Mucosa of descending colon (tissue), 3 donors: Measurements from ENCODE around the gene CAMKK2. TPM values are rescaled to one million over a fixed set of nuclear protein-coding genes. Genes with fewer than 3 reads are reported as not detected.

Source experiments
- ATAC-seq: fragments of 200-7000 bp; cut with Tn5 transposase; one replicate; pipeline ENCODE4 v1.9.1; 2020; ENCODE audit warnings: mild to moderate bottlenecking, moderate library complexity
- DNase-seq, 3 donors: peaks; one replicate each; pipeline ENCODE4 v3.0.0-alpha.2; 2020
- H3K36me3 ChIP-seq: fragments of 200-600 bp; one replicate; pipeline ENCODE4 v1.8.0; 2021; ENCODE audit warnings: low read depth, mild to moderate bottlenecking
- H3K4me1 ChIP-seq: fragments of 200-600 bp; one replicate; pipeline ENCODE4 v1.8.0; 2021; ENCODE audit warnings: low read depth, mild to moderate bottlenecking
- H3K4me3 ChIP-seq: fragments of 200-600 bp; one replicate; pipeline ENCODE4 v1.8.0; 2021; ENCODE audit warnings: mild to moderate bottlenecking
- H3K9me3 ChIP-seq: fragments of 200-600 bp; one replicate; pipeline ENCODE4 v1.8.0; 2021; ENCODE audit warnings: mild to moderate bottlenecking
- CTCF ChIP-seq: fragments of 200-600 bp; IDR thresholded peaks from one replicate; pipeline ENCODE4 v1.8.0; 2022; ENCODE audit warnings: antibody characterized with exemption, mild to moderate bottlenecking
- intact Hi-C, 2 donors: fragments of 100-400 bp; cut with DNase I in 1 of 2; cut with micrococcal nuclease in 1 of 2; formaldehyde crosslinking; loops; one replicate each; pipeline versions ENCODE4 v1.11.0 to v1.11.1; 2022; cut with DNase I, micrococcal nuclease
- total RNA-seq, 3 donors: library from RNA; stranded (reverse); fragmentation: NEBNext Ultra II Directional in 2 of 3; extraction: Animal tissue kit (Norgen Biotek cat#: 25700) in 2 of 3; gene quantifications; one replicate each; pipeline versions ENCODE4 v1.2.1 to v1.2.4, GENCODE V29; 2021 to 2023
- donor health status: DM: no; HTN: no; CAD: no; lungs with moderate emphysema.
- donor health status: DM: no; HTN: no; CAD: no.
- donor health status: DM: no; HTN: yes; CAD: no.

CAMKK2 gene
- total RNA-seq, 3 donors from 2014 or later = 44.0 to 57.1 (median 47.3) TPM

GRCh38 chr12:121295746-121296617 lies 527 bp downstream of the CAMKK2 start:
- DNase-seq (peak; percentile 55 to 81 (median 79)), ATAC-seq (peak; percentile 47)
- Histone ChIP-seq H3K4me3 (peak overlapping the region; percentile 86), H3K4me1 (peaks cover 14% of the 10 kb centered on the region), H3K9me3 (no peaks in the 10 kb centered on the region), H3K36me3 (no peaks in the 10 kb centered on the region)
- no peak for TF ChIP-seq CTCF
- intact Hi-C loops = no loop called here

GRCh38 chr12:121295116-121295745 lies 1.3 kb downstream of the CAMKK2 start:
- no peaks in the 10 kb centered on the region for H3K36me3 ChIP-seq
- TF ChIP-seq CTCF = no peak
- intact Hi-C loops = no loop called here

GRCh38 chr12:121294151-121294889 lies 2.2 kb downstream of the CAMKK2 start:
- Histone ChIP-seq H3K36me3 (no peaks in the 10 kb centered on the region), H3K4me1 (peaks cover 8% of the 10 kb centered on the region), H3K9me3 (no peaks in the 10 kb centered on the region), H3K4me3 (no peak overlapping the region)
- no peak for DNase-seq
- no peak for ATAC-seq
- intact Hi-C loops = no loop called here
- TF ChIP-seq CTCF = no peak

More at GRCh38 chr12:121295116-121295745, 1.3 kb downstream of the CAMKK2 start:
- DNase-seq = no peak
- H3K4me3 ChIP-seq = peak overlapping the region; percentile 86
- ATAC-seq = no peak
- H3K4me1 ChIP-seq = peaks cover 13% of the 10 kb centered on the region
- H3K9me3 ChIP-seq = no peaks in the 10 kb centered on the region

- Histone ChIP-seq H3K4me3 (no peak overlapping the region), H3K36me3 (no peaks in the 10 kb centered on the region), H3K9me3 (no peaks in the 10 kb centered on the region), H3K4me1 (peaks cover 8% of the 10 kb centered on the region)
- DNase-seq = no peak
- intact Hi-C loops = no loop called here
- no peak for ATAC-seq
- no peak for TF ChIP-seq CTCF
These were observed 2.9 kb downstream of the CAMKK2 start for GRCh38 chr12:121293603-121294002.

- H3K36me3 ChIP-seq = no peaks in the 10 kb centered on the region
- no peak overlapping the region for H3K4me3 ChIP-seq
- intact Hi-C loops = no loop called here
- ATAC-seq = no peak
- H3K4me1 ChIP-seq = peaks cover 8% of the 10 kb centered on the region
- H3K9me3 ChIP-seq = no peaks in the 10 kb centered on the region
- no peak for TF ChIP-seq CTCF
- DNase-seq = no peak
These were observed 6.1 kb downstream of the CAMKK2 start for GRCh38 chr12:121290410-121290809.
